HEK293 (cell line): ENCODE data around the gene CITED4.

Experiments used
- CTCF ChIA-PET: fragments of 350-600 bp; formaldehyde crosslinking; extraction: SDS; loops from one replicate; lab custom pipeline; 2021; ENCODE audit warnings: antibody characterized with exemption; lab: Yijun Ruan, JAX
- POLR2A ChIA-PET: fragments of 300-600 bp; formaldehyde crosslinking; extraction: SDS; loops from one replicate; lab custom pipeline; 2020; ENCODE audit warnings: antibody characterized with exemption, inconsistent platforms; lab: Yijun Ruan, JAX
- H3K27ac ChIP-seq: fragments of 200-500 bp; sonication (Bioruptor generic); 2 replicates; pipeline ENCODE4 v1.5.1; 2014; ENCODE audit warnings: low read depth, low read length, control low read depth, inconsistent platforms; ENCODE audit errors: extremely low read depth
- H3K36me3 ChIP-seq, 2 experiments: fragments of 200-500 bp in 1 of 2; sonication (Bioruptor generic) in 1 of 2; 1 replicate in 1 of 2; 2 replicates in 1 of 2; pipeline ENCODE4 v1.5.1; 2014 to 2017; ENCODE audit warnings: inconsistent platforms in 2 of 2, low read length in 2 of 2; ENCODE audit not compliant: control insufficient read depth in 2 of 2, insufficient read depth in 1 of 2
- H3K4me1 ChIP-seq: fragments of 200-500 bp; sonication (Bioruptor generic); 2 replicates; pipeline ENCODE4 v1.5.1; 2014; ENCODE audit warnings: mild to moderate bottlenecking, low read length, inconsistent platforms; ENCODE audit not compliant: control insufficient read depth, insufficient read depth
- H3K4me3 ChIP-seq: 2 replicates; pipeline ENCODE4 v1.5.1; 2011; ENCODE audit warnings: low read depth, mild to moderate bottlenecking, control low read depth, low read length, moderate library complexity
- H3K9me3 ChIP-seq: fragments of 200-500 bp; sonication (Bioruptor generic); 2 replicates; pipeline ENCODE4 v1.5.1; 2014; ENCODE audit warnings: low read depth, low read length, inconsistent platforms; ENCODE audit not compliant: control insufficient read depth, insufficient read depth
- ELK4 ChIP-seq: IDR thresholded peaks from 2 replicates; pipeline ENCODE4 v1.6.1; 2011; ENCODE audit warnings: mild to moderate bottlenecking, low read depth, low read length, borderline replicate concordance
- HOXD13 ChIP-seq: sonication (generic); formaldehyde crosslinking; IDR thresholded peaks from 2 replicates; pipeline ENCODE4 v1.8.0; 2022; ENCODE audit warnings: missing genetic modification reagents, borderline replicate concordance
- SCRT2 ChIP-seq: fragments of 450-650 bp; formaldehyde crosslinking; IDR thresholded peaks from 2 replicates; pipeline ENCODE4 v1.5.1; 2016; ENCODE audit warnings: missing biosample characterization, missing genetic modification characterization
- TRIM28 ChIP-seq: IDR thresholded peaks from 2 replicates; pipeline ENCODE4 v1.6.1; 2011; ENCODE audit warnings: low read length, control low read depth, borderline replicate concordance
- ZBTB49 ChIP-seq: fragments of 450-650 bp; formaldehyde crosslinking; IDR thresholded peaks from 2 replicates; pipeline ENCODE4 v1.5.1; 2016; ENCODE audit warnings: missing biosample characterization, missing genetic modification characterization, low read depth
- ZNF155 ChIP-seq: fragments of 450-650 bp; formaldehyde crosslinking; IDR thresholded peaks from 2 replicates; pipeline ENCODE4 v1.5.1; 2016; ENCODE audit warnings: missing biosample characterization, missing genetic modification characterization
- ZNF18 ChIP-seq: fragments of 450-650 bp; formaldehyde crosslinking; IDR thresholded peaks from 2 replicates; pipeline ENCODE4 v1.5.1; 2016; ENCODE audit warnings: missing biosample characterization, missing genetic modification characterization
- ZNF280D ChIP-seq: fragments of 450-650 bp; formaldehyde crosslinking; IDR thresholded peaks from 2 replicates; pipeline ENCODE4 v1.5.1; 2016; ENCODE audit warnings: missing biosample characterization, missing genetic modification characterization
- ZNF341 ChIP-seq: fragments of 450-650 bp; formaldehyde crosslinking; IDR thresholded peaks from 2 replicates; pipeline ENCODE4; 2016; ENCODE audit warnings: low read depth, missing biosample characterization, missing genetic modification characterization
- ZNF350 ChIP-seq: fragments of 450-650 bp; formaldehyde crosslinking; IDR thresholded peaks from 2 replicates; pipeline ENCODE4 v1.5.0; 2017; ENCODE audit warnings: missing biosample characterization, mild to moderate bottlenecking, missing genetic modification characterization
- ZNF391 ChIP-seq: fragments of 450-650 bp; formaldehyde crosslinking; IDR thresholded peaks from 2 replicates; pipeline ENCODE4 v1.5.1; 2016; ENCODE audit warnings: low read depth, missing biosample characterization, missing genetic modification characterization, borderline replicate concordance
- ZNF433 ChIP-seq: fragments of 450-650 bp; formaldehyde crosslinking; IDR thresholded peaks from 2 replicates; pipeline ENCODE4 v1.5.1; 2016; ENCODE audit warnings: missing biosample characterization, missing genetic modification characterization, low read depth
- ZNF510 ChIP-seq: fragments of 450-650 bp; formaldehyde crosslinking; IDR thresholded peaks from 2 replicates; pipeline ENCODE4 v1.5.1; 2018; ENCODE audit warnings: mild to moderate bottlenecking, missing genetic modification characterization, missing biosample characterization; ENCODE audit not compliant: insufficient replicate concordance
- ZNF596 ChIP-seq: fragments of 450-650 bp; IDR thresholded peaks from 2 replicates; pipeline ENCODE4 v1.5.0; 2018; ENCODE audit warnings: missing biosample characterization, mild to moderate bottlenecking, missing genetic modification characterization, moderate library complexity
- ZNF645 ChIP-seq: fragments of 450-650 bp; formaldehyde crosslinking; IDR thresholded peaks from 2 replicates; pipeline ENCODE4; 2016; ENCODE audit warnings: missing biosample characterization, missing genetic modification characterization
- ZNF658 ChIP-seq: fragments of 450-650 bp; formaldehyde crosslinking; IDR thresholded peaks from 2 replicates; pipeline ENCODE4; 2016; ENCODE audit warnings: missing biosample characterization, missing genetic modification characterization
- ZNF707 ChIP-seq: fragments of 450-650 bp; formaldehyde crosslinking; IDR thresholded peaks from 2 replicates; pipeline ENCODE4 v1.5.1; 2016; ENCODE audit warnings: missing biosample characterization, missing genetic modification characterization
- ZNF776 ChIP-seq: fragments of 450-650 bp; formaldehyde crosslinking; IDR thresholded peaks from 2 replicates; pipeline ENCODE4 v1.5.0; 2017; ENCODE audit warnings: missing biosample characterization, missing genetic modification characterization, borderline replicate concordance

Gene CITED4

GRCh38 chr1:40899230-40899870 lies 37.2 kb upstream of the CITED4 start (continued):
- no peak for TF ChIP-seq ZNF280D

- H3K4me3 ChIP-seq: no peak overlapping the region
- no peak for TF ChIP-seq ZBTB49
- no peak for TF ChIP-seq ZNF510
- TF ChIP-seq ZNF776: no peak
- TF ChIP-seq ZNF18 (tag by site-specific recombination): no peak
- no peak for TF ChIP-seq ZNF155 (tag by site-specific recombination)
- no peaks in the 10 kb centered on the region for H3K36me3 ChIP-seq
- ChIA-PET CTCF (interaction anchor here (0.6 kb wide), 1 partner anchor 36 kb away, joined by 3 read pairs; no protein-coding TSS in a partner anchor), POLR2A (no interaction called here)
- H3K27ac ChIP-seq: no peak overlapping the region
- H3K4me1 ChIP-seq: no peaks in the 10 kb centered on the region
- no peaks in the 10 kb centered on the region for H3K9me3 ChIP-seq
Measured at GRCh38 chr1:40898431-40898901, 36.3 kb upstream of the CITED4 start.

- Histone ChIP-seq H3K4me1 (no peaks in the 10 kb centered on the region), H3K36me3 (no peaks in the 10 kb centered on the region), H3K4me3 (no peak overlapping the region), H3K9me3 (no peaks in the 10 kb centered on the region), H3K27ac (no peak overlapping the region)
- ChIA-PET CTCF (no interaction called here), POLR2A (no interaction called here)
- TF ChIP-seq ZNF658 (no peak), HOXD13 (CRISPR knock-in tag) (no peak)
- TF ChIP-seq, all 188 proteins: peak for 0
Measured at GRCh38 chr1:40897513-40897912, 35.4 kb upstream of the CITED4 start.

GRCh38 chr1:40896482-40896881 lies 34.3 kb upstream of the CITED4 start:
- no peaks in the 10 kb centered on the region for H3K9me3 ChIP-seq
- H3K27ac ChIP-seq: no peak overlapping the region
- no peaks in the 10 kb centered on the region for H3K36me3 ChIP-seq
- H3K4me3 ChIP-seq: no peak overlapping the region
- CTCF ChIA-PET: interaction anchor here (0.6 to 1.0 kb wide), 2 partner anchors 53 to 55 kb away, joined by 3 read pairs; no protein-coding TSS in a partner anchor
- POLR2A ChIA-PET: interaction anchor here (0.7 kb wide), 1 partner anchor 25 kb away, joined by 5 read pairs; no protein-coding TSS in a partner anchor
- no peaks in the 10 kb centered on the region for H3K4me1 ChIP-seq
- TF ChIP-seq ZNF350 (tag by site-specific recombination): no peak
- no peak for TF ChIP-seq ZNF596 (tag by site-specific recombination)
- TF ChIP-seq ZNF341 (tag by site-specific recombination): no peak
- no peak for TF ChIP-seq TRIM28
- TF ChIP-seq ZNF433: no peak
- no peak for TF ChIP-seq SCRT2 (tag by site-specific recombination)
- no peak for TF ChIP-seq ZNF707 (tag by site-specific recombination)
- no peak for TF ChIP-seq ZNF391 (tag by site-specific recombination)
- no peak for TF ChIP-seq ZNF645 (tag by site-specific recombination)
- TF ChIP-seq ELK4: no peak
